Retinal pigment epithelial cell (primary cell): ENCODE measurements around the gene EMC6.

Experiments
- DNase-seq: peaks from one replicate; pipeline ENCODE4 v3.0.0-alpha.2; 2010; ENCODE audit warnings: low read depth
- H3K4me3 ChIP-seq: 2 replicates; pipeline ENCODE4 v1.5.1; 2011; ENCODE audit warnings: mild to moderate bottlenecking, low read length, control low read depth, moderate library complexity
- TF ChIP-seq, protein P1 (sequence below): conservative IDR thresholded peaks from 2 replicates; pipeline ENCODE4 v1.5.1; 2011; ENCODE audit warnings: low read depth, low read length, control low read depth, inconsistent platforms

Gene EMC6

DNA sequence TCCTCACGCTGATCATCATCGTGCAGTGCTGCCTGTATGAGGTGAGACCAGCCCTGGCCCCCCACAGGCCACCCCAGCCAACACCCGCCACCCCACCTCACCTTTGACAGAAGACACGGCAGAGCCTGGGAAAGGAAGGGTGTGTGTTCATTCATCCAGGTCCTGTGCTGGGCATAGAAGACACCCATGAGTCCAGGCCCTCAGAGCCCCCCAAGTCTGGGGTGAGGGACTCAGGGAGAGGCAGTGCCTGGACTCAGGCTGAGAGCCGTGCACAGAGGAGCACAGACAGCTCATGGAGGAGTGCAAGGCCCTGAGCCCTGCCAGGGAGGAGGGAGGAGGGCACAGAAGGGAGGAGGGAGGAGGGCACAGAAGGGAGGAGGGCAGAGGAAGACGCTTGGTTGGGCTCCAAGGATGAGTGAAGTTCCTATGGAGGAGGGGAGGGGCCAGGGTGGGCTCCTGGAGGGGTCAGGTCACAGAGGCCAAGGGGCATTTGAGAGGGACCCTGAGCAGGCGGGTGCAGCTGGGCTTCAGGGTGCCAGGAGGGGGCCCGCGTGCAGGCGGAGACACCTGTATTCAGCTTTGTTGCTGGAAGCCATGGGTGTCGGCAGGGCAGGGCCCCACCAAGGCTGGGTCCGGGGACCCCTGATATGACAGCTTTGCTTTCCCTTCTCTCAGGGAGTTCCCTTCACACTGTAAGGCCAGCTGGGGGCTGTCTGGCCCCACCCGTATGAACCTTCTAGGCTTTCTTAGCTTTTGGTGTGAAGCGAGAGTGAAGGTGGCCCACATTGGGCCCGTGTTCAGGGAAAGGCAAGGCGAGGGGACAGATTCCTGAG lies 11.6 kb upstream of the EMC6 start:
- H3K4me3 ChIP-seq, result no peak overlapping the region
- TF ChIP-seq, protein P1, sequence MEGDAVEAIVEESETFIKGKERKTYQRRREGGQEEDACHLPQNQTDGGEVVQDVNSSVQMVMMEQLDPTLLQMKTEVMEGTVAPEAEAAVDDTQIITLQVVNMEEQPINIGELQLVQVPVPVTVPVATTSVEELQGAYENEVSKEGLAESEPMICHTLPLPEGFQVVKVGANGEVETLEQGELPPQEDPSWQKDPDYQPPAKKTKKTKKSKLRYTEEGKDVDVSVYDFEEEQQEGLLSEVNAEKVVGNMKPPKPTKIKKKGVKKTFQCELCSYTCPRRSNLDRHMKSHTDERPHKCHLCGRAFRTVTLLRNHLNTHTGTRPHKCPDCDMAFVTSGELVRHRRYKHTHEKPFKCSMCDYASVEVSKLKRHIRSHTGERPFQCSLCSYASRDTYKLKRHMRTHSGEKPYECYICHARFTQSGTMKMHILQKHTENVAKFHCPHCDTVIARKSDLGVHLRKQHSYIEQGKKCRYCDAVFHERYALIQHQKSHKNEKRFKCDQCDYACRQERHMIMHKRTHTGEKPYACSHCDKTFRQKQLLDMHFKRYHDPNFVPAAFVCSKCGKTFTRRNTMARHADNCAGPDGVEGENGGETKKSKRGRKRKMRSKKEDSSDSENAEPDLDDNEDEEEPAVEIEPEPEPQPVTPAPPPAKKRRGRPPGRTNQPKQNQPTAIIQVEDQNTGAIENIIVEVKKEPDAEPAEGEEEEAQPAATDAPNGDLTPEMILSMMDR, result no peak
- no peak for DNase-seq

DNA sequence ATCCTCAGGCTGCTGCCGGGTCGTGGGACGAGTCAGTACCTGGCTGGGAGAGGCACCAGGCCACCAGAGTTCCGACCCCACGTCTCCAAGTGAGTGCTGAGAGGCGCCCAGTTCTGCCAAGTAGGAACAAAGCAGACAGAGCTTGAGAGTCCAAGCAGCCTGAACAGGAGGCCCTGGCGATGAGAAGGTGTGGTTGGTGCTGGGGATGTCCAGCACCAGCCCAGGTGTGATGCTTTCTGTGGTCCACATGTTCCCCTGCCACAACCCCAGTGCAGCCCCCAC lies 11.1 kb upstream of the EMC6 start:
- H3K4me3 ChIP-seq, result no peak overlapping the region
- DNase-seq, result no peak

DNA sequence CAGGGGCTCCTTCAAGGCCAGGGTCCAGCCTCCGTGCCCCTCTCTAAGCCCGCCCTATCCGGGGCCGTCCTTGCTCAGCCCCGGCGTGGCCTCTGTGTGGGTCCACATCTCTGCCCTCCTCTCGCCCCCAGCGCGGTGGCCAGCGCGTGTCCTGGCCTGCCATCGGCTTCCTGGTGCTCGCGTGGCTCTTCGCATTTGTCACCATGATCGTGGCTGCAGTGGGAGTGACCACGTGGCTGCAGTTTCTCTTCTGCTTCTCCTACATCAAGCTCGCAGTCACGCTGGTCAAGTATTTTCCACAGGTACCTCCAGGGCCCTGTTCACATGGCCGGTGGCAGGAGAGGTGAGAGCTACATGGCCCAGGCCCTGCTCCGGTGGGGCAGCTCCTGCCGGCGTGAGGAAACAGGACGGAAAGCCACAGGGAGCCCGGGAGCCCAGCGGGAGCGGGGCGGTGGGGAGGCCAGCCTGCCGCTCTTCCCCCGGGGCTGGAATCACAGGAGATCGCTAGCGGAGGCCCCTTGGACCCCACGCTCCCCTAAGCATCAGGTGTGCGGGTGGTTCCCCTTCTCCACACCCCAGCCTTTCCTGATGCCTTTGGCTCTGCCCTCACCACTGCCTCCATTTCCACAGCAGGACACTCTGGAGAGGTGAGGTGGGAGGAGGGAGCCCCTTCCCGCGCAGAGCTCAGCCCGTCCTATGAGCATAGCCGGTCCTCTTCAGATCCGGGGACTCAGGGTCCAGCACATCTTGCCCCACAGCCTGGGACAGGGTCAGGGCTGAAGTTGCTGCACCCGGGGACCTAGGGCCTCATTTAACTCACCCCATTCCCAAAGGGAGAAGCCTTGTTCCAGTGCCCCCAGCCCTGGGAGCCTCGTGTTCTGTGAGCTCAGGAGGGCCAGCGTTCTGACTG lies 10.5 kb upstream of the EMC6 start:
- H3K4me3 ChIP-seq, result no peak overlapping the region
- no peak for DNase-seq
- TF ChIP-seq, protein P1, result no peak

More for the DNA sequence above, 11.1 kb upstream of the EMC6 start:
- TF ChIP-seq, protein P1, result no peak

DNA sequence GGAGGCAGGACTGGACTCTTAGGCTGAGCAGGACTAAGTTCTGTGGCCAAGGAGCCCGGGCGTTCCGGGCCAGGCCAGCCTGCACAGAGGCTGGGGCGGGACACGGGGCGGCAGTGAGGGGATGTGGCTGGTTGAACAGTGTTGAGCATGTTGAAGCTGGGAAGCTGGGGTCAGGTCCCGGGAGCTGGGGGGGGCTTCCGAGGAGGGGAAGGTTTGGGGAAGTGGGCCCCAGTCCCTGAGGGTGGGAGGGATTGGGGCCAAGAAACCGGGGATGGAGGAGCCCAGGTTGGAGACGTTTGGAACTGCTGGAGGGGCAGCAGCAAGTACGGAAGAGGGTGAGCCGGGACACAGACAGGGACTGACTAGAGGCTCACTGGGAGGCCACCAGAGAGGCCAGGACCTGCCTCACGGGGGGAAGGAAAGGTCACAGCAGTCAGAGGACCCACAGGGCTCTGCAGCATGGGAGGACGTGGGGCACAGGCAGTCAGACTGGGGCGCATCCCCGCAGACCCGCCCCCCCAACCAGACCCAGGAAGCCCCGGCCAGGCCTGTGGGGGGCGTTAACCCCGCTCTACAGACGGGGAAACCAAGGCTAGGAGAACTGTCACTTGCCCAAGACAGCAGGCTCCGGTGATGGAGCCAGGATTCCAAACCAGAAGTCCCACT lies 9.7 kb upstream of the EMC6 start:
- TF ChIP-seq, protein P1, result no peak
- H3K4me3 ChIP-seq, result no peak overlapping the region
- DNase-seq, result no peak

GRCh38 chr17:3659541-3660111 lies 9.0 kb upstream of the EMC6 start:
- no peak for DNase-seq
- H3K4me3 ChIP-seq, result no peak overlapping the region

GRCh38 chr17:3660311-3660891 lies 8.2 kb upstream of the EMC6 start:
- TF ChIP-seq, protein P1, result no peak
- H3K4me3 ChIP-seq, result no peak overlapping the region
- DNase-seq, result no peak

More at GRCh38 chr17:3659541-3660111, 9.0 kb upstream of the EMC6 start:
- TF ChIP-seq, protein P1, result no peak
